HG03060 (cell line): ENCODE data around the gene VDR.
A peak's percentile ranks its signal among the peaks of the same experiment; 100 is the strongest.
"Not testable (repeated sequence)": the region's sequence is repeated elsewhere in the genome, so short reads cannot be mapped to it uniquely, and the experiment has no call there.

Experiments used
- ATAC-seq: cut with Tn5 transposase; IDR thresholded peaks from one replicate; pipeline ENCODE4 v1.9.1; 2021; ENCODE audit warnings: low read depth, moderate number of reproducible peaks; ENCODE audit not compliant: unreplicated experiment

The VDR gene

DNA sequence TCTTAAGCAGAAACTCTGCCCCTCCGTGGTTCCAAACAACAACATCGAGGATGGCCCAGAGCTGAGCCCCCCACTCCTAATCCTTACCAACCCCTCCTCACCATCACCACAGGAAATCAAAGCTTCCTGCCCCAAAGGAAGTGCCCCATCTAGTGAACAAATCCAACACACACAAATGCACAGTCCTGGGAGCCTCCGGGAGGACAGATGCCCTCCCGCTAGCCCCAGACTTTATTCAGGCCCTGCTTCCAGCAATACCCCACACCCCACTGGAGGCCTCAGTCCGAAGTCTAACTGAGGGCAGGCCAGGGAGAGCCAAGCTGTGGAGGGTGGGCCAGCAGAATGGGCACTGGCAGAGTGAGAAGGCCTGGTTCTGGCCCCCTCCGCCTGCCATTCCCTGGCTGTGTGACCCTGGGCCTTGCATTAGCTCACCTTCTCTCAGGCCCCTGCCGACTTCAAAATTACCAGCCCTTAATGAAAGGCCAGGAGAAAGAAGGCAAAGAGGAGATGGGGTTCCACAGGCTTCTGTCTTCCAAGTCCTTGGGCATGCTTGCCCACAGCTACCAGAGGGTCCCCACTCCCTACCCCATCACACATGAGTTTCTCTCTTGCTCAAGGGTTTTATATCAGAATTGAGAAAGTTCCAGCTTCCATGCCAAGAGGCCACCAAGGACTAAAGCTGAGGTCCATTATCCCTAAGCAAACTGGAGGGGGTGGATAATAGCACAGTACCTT lies 87.4 kb downstream of the VDR start:
- ATAC-seq = no peak

DNA sequence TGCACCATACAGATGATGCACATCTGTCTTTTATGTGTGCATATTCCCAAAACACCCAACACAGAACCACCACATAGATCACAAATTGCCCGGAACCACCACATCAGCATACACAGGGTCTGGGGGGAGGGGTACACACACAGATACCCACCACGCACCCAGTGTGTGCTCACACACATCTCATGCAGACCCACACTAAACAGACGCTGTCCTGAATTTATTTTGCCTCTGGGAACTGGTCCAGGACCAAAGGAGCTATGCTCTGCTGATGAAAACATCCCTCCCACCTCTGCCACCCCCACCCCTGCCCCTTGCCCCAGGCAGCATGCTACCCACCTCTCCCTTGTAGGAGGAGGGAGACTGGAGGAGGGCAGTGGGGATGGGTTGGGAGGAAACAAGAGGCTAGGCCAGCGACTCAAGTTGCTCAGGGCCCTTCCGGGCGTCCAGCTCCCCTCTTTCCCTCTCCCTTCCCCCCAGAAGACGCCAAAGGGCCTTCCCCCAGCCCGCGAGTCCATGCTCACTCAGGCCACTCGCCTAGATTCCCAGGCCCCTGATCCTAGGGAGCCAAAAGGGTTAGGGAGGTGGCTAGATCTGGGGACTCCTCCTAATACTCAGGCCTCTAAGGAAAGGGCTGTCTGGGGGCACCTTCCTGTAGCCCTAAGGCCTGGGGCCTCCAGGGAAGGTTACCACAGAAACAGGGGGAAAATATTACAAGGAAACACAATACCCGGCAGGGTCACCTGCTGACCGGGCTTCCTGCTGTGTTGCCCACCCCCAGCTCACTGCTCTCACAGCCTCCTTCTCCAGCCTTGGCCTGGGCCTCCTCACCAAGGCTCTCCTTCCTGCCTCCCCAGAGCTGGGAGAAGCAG lies 88.2 kb downstream of the VDR start:
- ATAC-seq = no peak

DNA sequence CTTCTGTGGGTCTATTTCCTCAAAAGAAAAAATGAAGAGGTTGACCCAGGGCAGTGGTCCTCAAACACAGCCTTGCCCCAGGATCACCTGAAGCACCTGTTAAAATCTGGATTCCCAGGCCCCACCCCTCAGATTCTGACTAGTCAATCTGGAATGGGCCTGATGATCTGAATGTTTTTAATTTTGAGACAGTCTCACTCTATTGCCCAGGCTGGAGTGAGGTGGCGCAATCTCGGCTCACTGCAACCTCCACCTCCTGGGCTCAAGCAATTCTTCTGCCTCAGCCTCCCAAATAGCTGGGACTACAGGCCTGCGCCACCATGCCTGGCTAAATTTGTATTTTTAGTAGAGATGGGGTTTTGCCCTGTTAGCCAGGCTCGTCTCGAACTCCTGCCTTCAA lies 89.3 kb downstream of the VDR start:
- not testable (repeated sequence) for ATAC-seq

DNA sequence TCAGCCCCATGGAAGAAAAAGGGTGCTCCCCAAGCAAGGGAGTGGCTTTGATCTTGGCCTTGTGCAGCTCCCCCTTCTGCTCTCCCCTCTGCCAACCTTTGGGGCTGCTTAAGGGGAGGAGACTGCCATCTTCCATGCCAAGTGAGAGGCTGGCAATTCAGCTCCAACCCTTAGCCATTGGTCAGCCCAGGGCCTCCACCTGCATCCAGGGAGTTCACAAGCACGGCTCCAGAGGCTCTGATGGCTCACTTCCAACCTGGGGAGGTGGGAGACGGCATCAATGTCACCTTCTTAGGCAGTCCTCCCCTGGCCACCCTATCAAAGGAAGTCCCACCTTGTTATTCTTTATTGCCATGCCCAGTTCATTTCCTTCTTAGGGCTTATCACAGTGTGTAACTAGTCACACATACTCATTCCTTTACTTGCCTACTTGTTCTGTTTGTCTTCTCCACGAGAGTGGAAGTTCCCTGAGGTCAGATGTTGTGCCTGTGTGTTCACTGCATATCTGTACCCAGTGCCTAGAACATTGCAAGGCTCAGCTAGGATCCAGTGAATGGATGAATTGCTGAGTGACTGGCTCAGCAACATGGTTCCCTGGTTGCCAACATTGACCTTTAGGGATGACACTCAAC lies 90.1 kb downstream of the VDR start:
- ATAC-seq = no peak

DNA sequence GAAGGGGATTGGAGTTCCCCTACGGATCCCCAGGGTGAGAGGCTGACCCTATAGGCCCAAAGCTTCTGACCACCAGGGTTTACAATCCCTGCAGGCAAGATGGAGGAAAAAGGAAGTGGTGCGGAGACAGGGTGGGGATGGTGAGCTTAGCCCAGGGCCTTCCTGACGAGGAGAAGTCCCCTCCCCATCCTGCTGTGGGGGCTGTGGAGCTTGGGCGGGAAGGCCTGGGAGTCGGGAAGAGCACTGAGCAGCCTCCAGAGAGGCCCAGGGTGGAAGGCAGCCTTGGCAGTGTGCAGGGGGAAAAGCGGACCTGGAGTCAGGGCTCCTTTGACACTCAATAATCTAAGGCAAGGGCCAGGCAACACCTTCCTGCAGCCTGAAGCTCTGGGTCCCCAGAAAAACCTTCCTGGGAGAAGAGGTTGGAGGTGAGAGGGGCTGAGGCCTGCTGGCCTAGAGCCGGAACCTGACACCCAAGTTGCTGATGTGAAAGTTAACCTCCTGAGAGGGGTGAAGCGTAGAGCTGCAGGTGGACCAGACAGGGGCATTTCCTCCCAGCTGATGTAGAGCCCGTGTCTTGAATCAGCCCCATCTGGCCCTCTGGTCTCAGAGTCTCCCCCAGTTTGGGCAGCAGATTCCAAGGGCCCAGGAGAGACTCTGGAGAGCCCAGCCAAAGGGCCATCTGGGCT lies 91.1 kb downstream of the VDR start:
- ATAC-seq = peak; percentile 7

DNA sequence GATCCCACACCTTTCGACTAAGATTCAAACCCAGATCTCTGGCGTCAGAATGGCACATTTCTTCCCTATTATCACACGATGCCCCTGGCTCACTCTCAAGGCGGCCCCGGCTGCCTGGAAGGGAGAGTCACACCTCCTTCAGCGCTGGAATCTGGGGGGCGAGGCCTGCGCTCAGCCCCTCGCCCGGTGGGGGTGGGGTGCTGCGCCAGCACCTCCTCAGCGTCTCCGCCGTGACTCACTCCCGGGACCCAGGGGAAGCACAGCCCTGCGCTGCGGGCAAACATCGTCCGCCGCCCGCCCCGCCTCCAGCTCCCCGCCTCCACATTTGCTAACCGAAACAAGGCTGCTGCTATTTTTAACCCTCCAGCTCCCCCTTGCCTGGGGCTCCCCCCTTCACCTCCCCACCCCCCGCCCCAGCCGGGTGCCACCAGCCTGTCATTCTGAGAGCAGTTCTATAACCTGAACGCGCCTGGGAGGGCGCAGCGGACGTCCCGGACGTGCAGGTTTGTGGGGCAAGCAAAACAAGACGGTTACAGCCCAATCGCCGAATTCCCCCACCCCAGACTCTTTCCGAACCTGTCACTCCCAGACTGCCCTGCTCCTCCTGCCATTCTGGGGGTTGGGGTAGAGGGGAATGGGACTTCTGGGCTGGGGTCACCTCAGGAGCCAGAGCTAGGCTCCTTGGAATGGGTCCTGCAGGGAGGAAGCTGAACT lies 91.8 kb downstream of the VDR start:
- peak; percentile 39 for ATAC-seq

DNA sequence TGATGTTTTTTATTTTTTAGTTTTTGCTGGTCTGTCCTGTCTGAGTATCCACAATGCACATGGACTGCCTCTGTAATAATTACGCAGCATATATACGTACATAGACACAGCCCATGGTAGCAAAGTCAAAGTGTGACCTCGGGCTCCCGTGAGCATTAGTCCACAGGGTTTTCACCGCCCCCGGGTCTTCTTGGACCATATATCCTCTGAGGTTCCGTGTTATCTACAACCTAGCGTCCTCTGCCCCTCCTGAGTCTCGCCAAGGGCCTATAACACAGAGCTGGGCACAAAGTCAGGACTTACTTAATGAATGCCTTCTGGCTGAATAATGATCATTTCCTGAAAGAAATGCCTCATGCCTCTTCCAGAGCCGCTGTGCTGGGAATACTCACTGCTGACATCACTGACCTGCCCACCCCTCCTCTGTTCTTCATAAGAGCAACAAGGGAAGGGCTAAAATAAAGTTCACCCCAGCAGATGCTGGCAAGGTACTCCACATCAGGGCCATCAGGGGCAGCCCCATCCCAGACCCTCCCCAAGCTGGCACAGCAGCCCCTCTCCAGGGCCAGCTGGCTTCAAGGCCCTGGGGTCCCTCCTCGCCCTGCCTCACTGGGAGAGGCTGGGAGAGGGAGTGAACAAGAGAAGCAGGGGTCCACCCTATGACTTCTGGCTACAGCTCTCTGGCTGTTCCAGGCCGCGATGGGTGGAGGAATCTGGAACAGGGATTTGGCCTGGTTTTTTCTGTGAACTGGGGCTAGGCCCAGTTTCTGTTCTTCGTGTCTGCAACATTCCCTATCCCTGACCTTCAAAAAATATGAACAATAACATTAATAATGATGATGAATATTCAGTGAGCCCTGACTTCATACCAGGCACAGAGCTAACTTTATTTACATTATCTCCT lies 93.0 kb downstream of the VDR start:
- ATAC-seq = no peak

DNA sequence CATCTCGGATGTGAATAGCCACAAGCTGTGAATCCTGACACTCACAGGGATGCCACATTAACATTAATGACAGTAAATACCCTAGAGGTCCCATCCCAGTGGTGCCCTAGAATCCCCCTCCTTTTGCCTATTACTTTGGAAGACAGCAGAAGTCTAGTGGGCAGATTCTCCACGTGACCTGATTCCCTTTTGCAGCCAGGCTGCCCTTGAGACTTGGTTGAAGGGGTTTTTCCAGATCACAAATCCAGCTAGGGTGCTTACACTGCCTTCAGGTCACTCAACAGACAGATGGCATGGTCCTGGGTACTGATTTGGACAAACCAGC lies 93.8 kb downstream of the VDR start:
- no peak for ATAC-seq

DNA sequence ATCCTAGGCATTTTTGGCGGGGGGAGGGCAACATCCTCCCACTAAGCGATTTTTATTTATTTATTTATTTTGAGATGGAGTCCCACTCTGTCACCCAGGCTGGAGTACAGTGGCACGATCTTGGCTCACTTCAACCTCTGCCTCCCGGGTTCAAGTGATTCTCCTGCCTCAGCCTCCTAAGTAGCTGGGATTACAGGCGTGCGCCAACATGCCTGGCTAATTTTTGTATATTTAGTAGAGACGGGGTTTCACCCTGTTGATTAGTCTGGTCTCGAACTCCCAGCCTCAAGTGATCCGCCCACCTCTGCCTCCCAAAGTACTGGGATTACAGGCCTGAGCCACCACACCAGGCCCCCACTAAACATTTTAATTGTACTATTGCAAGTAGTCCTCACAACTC lies 95.3 kb downstream of the VDR start:
- ATAC-seq = not testable (repeated sequence)

DNA sequence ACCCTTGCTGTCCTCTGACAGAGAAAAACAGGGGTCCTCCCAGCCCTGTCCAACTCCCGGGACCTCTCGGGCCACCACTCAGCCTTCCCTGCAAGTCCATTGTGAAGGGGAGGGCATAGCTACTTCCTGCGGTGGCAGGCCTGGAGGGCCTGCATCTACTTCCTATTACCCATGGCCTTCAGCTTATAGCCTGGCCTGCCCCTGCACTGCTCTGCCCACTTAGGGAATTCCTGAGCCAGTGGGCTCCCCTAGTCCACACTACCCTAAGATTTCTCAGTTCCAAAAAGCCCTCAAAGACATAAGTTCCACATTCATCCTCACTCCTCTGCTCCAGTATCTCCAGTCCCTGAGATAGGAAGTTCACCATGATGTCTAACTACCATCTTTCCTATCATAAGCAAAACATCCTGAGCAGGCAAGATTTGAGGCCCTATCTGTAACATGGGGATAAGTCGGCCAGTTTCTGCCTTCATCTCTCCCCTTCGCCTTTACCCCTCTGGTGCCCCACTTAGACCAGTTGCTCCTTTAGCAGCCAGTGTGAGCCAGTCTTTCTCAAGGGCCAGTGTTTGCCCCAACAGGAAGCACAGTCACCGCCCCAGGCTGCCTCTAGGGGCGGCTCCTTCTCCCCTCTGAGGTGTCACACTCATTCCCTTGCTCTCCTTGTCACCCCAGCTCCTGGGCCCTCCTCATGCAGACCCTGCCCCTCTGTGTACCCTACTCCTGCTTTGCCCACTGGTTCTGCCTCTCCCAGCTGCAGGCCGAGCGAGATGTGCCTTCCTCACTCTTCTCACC lies 96.0 kb downstream of the VDR start:
- ATAC-seq = no peak

DNA sequence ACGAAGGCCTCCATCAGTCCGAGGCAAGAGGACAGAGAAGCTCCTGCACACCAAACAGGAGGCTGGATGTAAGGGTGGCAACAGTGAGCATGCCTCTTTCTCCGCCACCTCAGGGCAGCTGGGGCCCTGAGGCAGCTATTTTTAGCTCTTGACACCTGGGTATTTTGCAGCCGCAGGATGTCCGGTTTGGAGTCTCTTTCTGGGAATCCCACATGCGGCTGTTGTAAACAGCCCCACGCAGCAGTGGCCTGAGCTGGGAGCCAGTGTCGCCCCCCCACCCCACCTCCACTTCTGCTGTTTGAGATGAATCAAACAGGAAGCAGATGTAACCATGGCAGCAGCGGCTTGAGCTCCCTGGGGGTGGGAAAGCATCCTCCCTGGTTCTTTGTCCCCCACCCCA lies 96.7 kb downstream of the VDR start:
- no peak for ATAC-seq

DNA sequence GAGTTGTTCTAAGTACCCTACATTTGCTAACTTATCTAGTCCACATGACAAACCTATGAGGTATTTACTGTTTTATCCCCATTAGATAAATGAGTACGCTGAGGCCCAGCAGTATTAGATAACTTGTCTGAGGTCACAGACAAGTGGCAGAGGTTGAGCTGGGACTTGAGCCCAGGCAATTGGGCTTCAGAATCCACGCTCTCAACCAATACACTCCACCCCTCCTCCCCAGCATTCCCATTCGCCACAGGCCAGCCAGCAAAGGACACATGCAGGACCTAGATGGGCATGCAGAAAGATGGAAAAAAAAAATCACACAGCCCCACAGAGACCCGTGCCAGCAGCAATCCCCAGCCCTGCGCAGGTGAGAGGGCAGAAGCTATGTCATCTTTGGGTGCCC lies 97.5 kb downstream of the VDR start:
- ATAC-seq = no peak

DNA sequence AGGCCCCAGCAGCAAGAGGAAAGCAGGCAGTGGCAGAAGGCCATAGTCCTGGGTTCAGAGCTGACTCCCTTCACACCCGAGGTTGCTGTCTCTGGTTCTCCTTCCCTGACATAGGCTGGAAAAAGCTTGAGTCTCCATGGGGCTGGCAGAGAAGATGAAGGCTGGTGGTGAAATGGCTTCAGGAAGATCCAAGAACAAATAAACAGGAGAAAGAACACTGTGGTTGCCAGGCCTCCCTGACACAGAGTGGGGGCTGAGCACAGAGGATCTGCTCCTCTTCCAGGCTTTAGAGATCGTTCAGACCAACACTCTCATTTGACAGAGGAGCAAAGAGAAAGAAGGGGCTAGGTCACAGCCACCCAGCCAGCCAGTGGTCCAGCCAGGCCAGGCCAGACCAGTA lies 99.4 kb downstream of the VDR start:
- ATAC-seq = no peak

DNA sequence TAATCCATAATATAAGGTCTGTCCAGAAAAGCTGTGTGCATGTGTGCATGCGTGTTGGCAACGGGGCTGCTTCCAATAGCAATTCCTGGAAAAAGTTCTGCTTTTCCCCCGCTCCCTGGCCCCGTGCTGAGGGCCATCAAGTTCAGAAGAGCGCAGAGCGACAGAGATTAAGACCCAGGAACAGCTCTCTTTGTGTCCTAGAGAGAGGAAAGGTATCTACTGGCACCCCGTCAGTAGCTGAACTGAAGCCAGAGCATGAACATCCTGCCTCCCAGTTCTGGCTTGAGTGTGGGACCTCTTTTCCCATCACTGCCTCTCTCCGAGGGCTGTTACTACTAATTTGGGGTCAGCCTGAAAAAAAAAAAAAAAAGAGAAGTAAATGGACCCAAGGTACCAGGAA lies 100.6 kb downstream of the VDR start:
- no peak for ATAC-seq

DNA sequence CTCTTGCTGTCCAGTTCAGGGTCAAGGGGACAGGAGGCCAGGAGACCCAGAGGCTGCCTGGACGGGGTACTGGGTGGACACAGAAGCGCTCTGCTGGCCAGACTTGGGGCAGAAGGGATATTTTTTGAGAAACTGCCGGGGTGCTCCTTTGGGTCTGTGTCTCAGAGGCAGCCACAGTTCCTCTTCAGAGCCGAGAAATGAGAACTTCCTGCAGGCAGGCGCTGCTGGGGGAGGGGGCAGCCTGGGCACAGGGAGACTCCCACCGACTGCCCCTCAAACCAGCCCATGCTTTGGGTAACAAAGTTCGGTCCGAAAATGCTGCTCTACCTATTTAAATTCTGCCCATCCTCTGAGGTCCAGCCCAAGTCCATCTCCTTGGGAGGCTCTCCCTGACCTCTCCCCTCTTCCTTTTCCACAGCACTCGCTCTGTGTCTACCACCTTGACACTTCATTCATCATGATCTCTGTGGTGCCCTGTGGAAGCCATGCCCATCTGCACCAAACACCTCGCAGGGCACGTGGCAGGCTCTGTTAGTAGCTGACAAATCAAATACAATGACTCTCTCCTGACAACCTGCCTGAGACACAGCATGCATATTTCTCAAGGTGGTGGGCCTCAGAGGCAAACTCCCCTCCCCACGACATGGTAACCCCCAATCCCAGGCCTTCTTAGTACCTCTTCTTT lies 101.5 kb downstream of the VDR start:
- no peak for ATAC-seq

DNA sequence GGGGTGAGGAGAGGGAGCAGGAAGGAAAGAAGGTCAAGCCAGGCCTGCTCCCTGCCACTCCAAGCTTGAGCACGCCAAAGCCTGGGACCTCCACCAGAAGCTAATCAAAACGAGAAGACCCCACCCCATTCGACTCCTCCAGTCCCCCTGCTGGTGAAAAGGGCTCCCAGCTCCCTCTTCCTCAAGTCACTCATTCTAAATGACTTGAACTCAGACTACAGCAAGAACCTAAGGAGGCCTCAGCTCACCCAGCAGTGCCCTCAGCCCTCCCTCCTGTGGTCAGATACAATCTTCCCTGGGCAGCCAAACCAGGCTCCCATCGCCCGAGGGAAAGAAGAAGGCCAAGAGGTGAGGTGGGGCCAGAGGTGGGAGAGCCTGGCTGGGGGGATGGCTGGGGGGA lies 102.5 kb downstream of the VDR start:
- ATAC-seq = no peak

DNA sequence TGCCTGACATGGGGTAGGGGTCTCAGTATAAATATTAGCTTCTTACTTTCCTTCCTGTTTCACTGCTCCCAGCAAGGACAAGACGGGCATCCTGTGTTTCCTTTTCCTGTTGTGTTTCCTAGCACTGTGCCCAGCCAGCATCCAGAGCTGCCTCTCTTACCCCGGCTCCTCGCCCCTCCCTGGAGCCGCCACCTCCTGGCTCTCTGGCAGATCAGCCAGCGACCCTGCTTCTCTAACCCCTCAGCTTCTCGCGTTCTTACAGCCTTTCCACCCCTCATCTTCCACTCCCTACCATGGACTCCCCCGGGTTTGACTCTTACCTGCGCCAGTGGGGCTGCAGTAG lies 102.9 kb downstream of the VDR start:
- no peak for ATAC-seq

DNA sequence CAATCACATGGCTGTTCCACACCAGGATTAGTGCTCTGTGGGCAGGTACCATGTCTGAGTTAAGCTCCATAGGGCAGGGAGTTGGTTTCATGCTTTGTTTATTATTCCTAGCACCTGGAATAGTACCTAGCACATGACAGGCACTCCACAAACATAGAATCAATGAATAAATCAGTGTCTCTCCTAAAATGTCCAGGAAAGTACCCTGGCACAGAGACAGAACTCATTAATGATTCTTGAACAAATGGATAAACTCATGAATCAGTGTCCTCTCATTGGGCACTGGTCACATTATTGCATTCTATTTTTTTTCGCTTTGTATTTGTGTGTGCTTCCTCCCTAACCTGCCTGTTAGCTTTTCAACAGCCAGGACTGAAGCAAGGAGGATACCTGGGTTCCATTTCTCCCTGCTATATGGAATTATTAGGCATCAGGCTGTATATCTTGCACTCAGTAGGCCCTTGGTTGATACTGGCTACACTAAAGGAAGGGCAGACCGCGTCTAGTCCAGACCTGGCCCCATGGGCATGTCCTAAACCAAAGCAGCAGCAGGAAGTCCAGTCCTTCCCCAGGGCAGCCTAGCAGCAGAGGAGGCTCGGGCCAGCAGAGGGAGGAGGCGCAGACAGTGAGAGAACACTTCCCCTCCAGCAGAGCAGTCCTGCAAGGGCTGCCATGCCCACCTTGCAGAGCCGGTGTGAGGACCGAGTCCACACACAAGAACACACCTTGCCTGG lies 103.5 kb downstream of the VDR start:
- no peak for ATAC-seq
